GM13977 (cell line): ENCODE data around the gene RGS17.
A peak's percentile ranks its signal among the peaks of the same experiment; 100 is the strongest.

Source experiments
- DNase-seq: peaks from one replicate; pipeline ENCODE4 v3.0.0; 2012; ENCODE audit warnings: low spot score
- CTCF ChIP-seq: IDR thresholded peaks from 2 replicates; pipeline ENCODE4 v1.5.1; 2012; ENCODE audit warnings: mild to moderate bottlenecking, control low read depth; ENCODE audit not compliant: insufficient read depth; ENCODE audit errors: extremely low read depth, missing control alignments
- in situ Hi-C: fragments of 300-500 bp; cut with MboI; formaldehyde crosslinking; loops from one replicate; pipeline ENCODE4 v1.12.0; 2022; ENCODE audit warnings: low sequenced_read_pairs, low pct_unique_long_range_greater_than_20kb, mixed read lengths, inconsistent platforms; ENCODE audit not compliant: unreplicated experiment

RGS17 gene

GRCh38 chr6:153096792-153097191 is 34.3 kb downstream of the RGS17 start:
- DNase-seq, result no peak
- in situ Hi-C loops, result no loop called here
- TF ChIP-seq CTCF, result no peak

GRCh38 chr6:153096031-153096430 is 35.1 kb downstream of the RGS17 start:
- DNase-seq, result no peak
- TF ChIP-seq CTCF, result no peak

DNA sequence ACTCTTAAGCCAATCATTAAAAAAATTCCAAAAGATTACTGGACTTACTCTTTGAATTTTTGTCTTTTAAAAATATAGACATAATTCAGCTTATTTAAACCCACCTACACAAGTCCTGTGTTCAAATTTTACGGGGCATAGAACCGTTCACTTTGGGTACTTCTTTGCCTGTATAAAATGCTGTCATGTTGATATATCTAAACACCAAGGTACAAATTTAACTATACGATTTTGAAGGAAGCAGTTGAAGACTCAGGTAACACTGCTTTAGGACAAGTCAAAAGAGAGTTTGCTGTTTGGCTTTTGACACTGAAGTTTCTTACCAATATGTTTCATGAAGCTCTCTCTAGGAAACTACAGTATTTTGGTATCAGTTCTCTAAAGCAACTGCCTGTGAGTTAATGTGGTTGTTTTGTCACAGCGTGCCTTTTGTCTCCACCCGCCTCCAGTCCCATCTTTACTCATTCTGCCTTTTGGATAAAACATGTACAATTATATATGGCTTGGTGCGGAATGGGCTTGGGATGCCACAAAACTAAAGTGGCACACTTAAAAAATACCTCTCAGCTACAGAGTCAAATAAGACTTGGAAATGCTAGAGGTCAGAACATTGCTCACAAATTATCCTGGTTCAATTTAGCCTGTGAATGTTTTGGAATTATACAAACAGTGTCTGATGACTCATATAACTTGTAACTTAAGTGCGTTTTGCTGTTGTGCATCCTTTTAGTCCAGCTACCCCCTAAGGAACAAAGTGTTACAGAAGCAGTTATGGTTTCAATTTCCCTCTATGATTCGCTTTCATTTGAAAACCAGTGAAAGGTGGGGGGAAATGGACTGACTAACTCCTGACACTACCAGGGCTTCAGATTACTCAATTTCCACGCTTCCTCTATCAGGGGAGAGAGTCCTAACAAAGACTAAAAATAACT is 38.7 kb downstream of the RGS17 start:
- in situ Hi-C loops, result no loop called here
- TF ChIP-seq CTCF, result no peak
- peak; percentile 9 for DNase-seq

More at GRCh38 chr6:153096031-153096430, 35.1 kb downstream of the RGS17 start:
- in situ Hi-C loops, result no loop called here

DNA sequence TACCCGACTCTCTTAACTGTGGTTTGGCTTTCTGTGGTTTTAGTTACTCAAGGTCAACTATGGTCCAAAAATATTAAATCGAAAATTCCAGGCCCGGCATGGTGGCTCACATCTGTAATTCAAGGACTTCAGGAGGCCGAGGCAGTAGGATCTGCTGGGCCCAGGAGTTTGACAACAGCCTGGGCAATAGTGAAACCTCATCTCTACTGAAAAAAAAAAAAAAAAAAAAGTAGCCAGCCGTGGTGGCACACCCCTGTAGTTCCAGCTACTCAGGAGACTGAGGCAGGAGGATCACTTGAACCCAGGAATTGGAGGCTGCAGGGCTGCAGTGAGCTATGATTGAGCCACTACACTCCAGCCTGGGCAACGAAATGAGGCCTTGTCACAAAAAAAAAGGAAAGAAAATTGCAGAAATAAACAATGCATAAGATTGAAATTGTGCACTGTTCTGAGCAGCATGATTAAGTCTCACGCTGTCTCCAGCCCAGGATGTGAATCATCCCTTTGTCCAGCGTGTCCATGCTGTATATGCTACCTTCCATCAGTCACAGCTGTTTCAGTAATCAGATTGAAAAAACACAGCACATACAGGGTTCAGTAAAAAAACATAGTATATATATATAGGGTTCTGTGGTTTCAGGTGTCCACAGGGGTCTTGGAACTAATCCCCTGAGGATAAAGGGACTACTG is 40.7 kb downstream of the RGS17 start:
- DNase-seq, result no peak
- in situ Hi-C loops, result no loop called here
- no peak for TF ChIP-seq CTCF

DNA sequence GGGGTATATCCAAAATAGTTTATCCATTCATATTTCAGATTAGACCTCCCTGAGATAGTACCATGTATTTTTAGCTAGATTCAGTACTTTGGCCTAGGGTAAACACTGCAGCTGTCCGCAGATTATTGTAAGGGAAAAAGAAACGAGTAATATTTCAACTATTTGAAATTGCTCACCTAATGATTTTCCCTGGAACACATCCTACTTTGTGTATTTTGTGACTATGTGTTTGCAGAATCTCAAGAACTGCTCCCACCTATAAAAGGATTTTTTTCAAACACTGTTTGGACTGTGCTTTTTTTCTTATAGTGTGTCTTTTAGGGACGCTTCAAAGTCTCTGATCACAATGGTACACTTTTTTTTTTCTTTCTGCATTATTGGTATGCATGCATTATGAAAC is 42.3 kb downstream of the RGS17 start:
- in situ Hi-C loops, result no loop called here
- TF ChIP-seq CTCF, result no peak

GRCh38 chr6:153087436-153087835 is 43.6 kb downstream of the RGS17 start:
- DNase-seq, result no peak
- TF ChIP-seq CTCF, result no peak
- in situ Hi-C loops, result no loop called here

More for the DNA sequence above, 42.3 kb downstream of the RGS17 start:
- no peak for DNase-seq
